ENCODE data around the gene GGT1. TPM values are rescaled to one million over a fixed set of nuclear protein-coding genes. Genes with fewer than 3 reads are reported as not detected.

Gene GGT1
- total and polyA plus RNA-seq, 2 experiments from 2014 or later = 6.6 to 7.4 TPM

GRCh38 chr22:24589518-24590030 is 13.4 kb upstream of the GGT1 start:
- DNase-seq (ENCODE audit: low spot score) (no peak), ATAC-seq (no peak)
- H3K79me2 ChIP-seq (replicated peaks; ENCODE audit: insufficient read depth) = no peaks in the 10 kb centered on the region
- Mint-ChIP-seq H3K4me1 (peaks cover 15% of the 10 kb centered on the region), H3K9me3 (no peaks in the 10 kb centered on the region), H3K36me3 (ENCODE audit: low read depth) (no peaks in the 10 kb centered on the region), H3K27ac (no peak overlapping the region), H3K4me3 (no peak overlapping the region), H3K27me3 (ENCODE audit: insufficient read depth, low read depth, poor library complexity) (peaks cover 10% of the 10 kb centered on the region)
- no peaks in the 10 kb centered on the region for H3K36me3 ChIP-seq (ENCODE audit: insufficient read depth)
- no peaks in the 10 kb centered on the region for H3K27me3 ChIP-seq (ENCODE audit: insufficient read depth)
- no peaks in the 10 kb centered on the region for H3F3A ChIP-seq (replicated peaks; ENCODE audit: low read depth)
- no peak overlapping the region for H3K4me3 ChIP-seq
- H2AFZ ChIP-seq = no peak overlapping the region
- no peak for TF ChIP-seq ZNF331 (CRISPR knock-in tag; IDR thresholded peaks at IDR 0.05; ENCODE audit: low read depth)
- TF ChIP-seq, protein P1, sequence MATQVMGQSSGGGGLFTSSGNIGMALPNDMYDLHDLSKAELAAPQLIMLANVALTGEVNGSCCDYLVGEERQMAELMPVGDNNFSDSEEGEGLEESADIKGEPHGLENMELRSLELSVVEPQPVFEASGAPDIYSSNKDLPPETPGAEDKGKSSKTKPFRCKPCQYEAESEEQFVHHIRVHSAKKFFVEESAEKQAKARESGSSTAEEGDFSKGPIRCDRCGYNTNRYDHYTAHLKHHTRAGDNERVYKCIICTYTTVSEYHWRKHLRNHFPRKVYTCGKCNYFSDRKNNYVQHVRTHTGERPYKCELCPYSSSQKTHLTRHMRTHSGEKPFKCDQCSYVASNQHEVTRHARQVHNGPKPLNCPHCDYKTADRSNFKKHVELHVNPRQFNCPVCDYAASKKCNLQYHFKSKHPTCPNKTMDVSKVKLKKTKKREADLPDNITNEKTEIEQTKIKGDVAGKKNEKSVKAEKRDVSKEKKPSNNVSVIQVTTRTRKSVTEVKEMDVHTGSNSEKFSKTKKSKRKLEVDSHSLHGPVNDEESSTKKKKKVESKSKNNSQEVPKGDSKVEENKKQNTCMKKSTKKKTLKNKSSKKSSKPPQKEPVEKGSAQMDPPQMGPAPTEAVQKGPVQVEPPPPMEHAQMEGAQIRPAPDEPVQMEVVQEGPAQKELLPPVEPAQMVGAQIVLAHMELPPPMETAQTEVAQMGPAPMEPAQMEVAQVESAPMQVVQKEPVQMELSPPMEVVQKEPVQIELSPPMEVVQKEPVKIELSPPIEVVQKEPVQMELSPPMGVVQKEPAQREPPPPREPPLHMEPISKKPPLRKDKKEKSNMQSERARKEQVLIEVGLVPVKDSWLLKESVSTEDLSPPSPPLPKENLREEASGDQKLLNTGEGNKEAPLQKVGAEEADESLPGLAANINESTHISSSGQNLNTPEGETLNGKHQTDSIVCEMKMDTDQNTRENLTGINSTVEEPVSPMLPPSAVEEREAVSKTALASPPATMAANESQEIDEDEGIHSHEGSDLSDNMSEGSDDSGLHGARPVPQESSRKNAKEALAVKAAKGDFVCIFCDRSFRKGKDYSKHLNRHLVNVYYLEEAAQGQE (IDR thresholded peaks at IDR 0.05; ENCODE audit: unreplicated experiment) = no peak
- TF ChIP-seq NANOG (IDR thresholded peaks at IDR 0.05; ENCODE audit: borderline replicate concordance) = no peak
- TF ChIP-seq CREB1 (CRISPR knock-in tag; IDR thresholded peaks at IDR 0.05; ENCODE audit: low read depth) = no peak
- TF ChIP-seq STAT1 (IDR thresholded peaks at IDR 0.05; ENCODE audit: unreplicated experiment) = no peak
- no peak for TF ChIP-seq JUNB (IDR thresholded peaks at IDR 0.05; ENCODE audit: unreplicated experiment)
- no peak for TF ChIP-seq ZNF114 (CRISPR knock-in tag; IDR thresholded peaks at IDR 0.05)
- no peaks in the 10 kb centered on the region for H4K20me1 ChIP-seq (replicated peaks; ENCODE audit: insufficient read depth)
- no peaks in the 10 kb centered on the region for H3K9me2 ChIP-seq (ENCODE audit: insufficient read depth)
- H3K4me2 ChIP-seq = no peak overlapping the region
- H3K27ac ChIP-seq (ENCODE audit: low read depth) = no peak overlapping the region
- H3K4me1 ChIP-seq (ENCODE audit: insufficient read depth) = peaks cover 7% of the 10 kb centered on the region; the same call in 1 of the 2 replicates

DNA sequence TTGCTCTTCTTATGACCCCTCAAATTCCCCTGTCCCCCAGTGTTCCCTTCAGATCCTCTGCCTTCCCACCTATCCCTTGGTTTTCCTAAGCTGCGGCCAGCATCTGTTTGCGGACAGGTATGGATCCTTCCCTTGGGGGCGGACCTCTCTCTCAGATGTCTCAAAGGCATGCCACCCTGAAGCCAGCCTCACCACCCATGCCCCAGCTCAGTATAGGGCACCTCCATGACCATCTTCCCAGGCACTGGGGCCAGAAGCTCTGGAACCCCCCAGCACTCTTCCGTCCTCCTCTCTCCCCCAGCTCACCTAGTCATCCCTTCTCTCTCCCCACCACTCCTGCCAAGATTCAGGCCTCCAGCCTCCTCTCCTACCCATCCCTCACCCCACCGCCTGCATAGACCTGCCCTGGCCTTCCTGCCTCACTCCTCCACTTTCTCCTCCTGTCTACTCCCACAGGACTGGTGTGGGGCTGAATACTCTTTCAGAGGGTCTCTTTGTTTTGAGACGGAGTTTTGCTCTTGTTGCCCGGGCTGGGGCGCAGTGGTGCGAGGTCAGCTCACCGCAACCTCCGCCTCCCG is 12.3 kb upstream of the GGT1 start:
- Histone ChIP-seq H3K9me2 (ENCODE audit: insufficient read depth) (no peaks in the 10 kb centered on the region), H3K27me3 (ENCODE audit: insufficient read depth) (no peaks in the 10 kb centered on the region), H3K4me3 (no peak overlapping the region), H3K36me3 (ENCODE audit: insufficient read depth) (no peaks in the 10 kb centered on the region), H3K4me2 (no peak overlapping the region), H4K20me1 (replicated peaks; ENCODE audit: insufficient read depth) (no peaks in the 10 kb centered on the region), H3K4me1 (ENCODE audit: insufficient read depth) (peaks cover 7% of the 10 kb centered on the region; the same call in 1 of the 2 replicates), H3K27ac (ENCODE audit: low read depth) (no peak overlapping the region), H3F3A (replicated peaks; ENCODE audit: low read depth) (no peaks in the 10 kb centered on the region), H3K79me2 (replicated peaks; ENCODE audit: insufficient read depth) (no peaks in the 10 kb centered on the region), H2AFZ (no peak overlapping the region)
- H3K4me3 Mint-ChIP-seq = no peak overlapping the region
- ATAC-seq (no peak), DNase-seq (ENCODE audit: low spot score) (no peak)
- peaks cover 10% of the 10 kb centered on the region for H3K27me3 Mint-ChIP-seq (ENCODE audit: insufficient read depth, low read depth, poor library complexity)
- no peaks in the 10 kb centered on the region for H3K36me3 Mint-ChIP-seq (ENCODE audit: low read depth)
- H3K9me3 Mint-ChIP-seq = no peaks in the 10 kb centered on the region
- H3K27ac Mint-ChIP-seq = no peak overlapping the region
- H3K4me1 Mint-ChIP-seq = peaks cover 18% of the 10 kb centered on the region
- TF ChIP-seq ZNF331 (CRISPR knock-in tag; IDR thresholded peaks at IDR 0.05; ENCODE audit: low read depth) (no peak), ZNF114 (CRISPR knock-in tag; IDR thresholded peaks at IDR 0.05) (no peak), JUNB (IDR thresholded peaks at IDR 0.05; ENCODE audit: unreplicated experiment) (no peak), ZNF462 (CRISPR knock-in tag; IDR thresholded peaks at IDR 0.05) (no peak)
